OCI-LY3 (cell line): ENCODE data around the gene ZDHHC14.

Experiments
- EZH2phosphoT487 ChIP-seq: fragments of 200-600 bp; shearing (Covaris generic); IDR thresholded peaks from 2 replicates; pipeline ENCODE4 v1.6.1; 2018; ENCODE audit warnings: antibody characterized with exemption, mixed run types, low read depth
- TF ChIP-seq, protein P1 (sequence below): fragments of 200-600, 300-600 bp; sonication (generic); IDR thresholded peaks from 2 replicates; pipeline ENCODE4 v1.5.1; 2014; ENCODE audit warnings: antibody characterized with exemption, low read length, low read depth

DNA sequence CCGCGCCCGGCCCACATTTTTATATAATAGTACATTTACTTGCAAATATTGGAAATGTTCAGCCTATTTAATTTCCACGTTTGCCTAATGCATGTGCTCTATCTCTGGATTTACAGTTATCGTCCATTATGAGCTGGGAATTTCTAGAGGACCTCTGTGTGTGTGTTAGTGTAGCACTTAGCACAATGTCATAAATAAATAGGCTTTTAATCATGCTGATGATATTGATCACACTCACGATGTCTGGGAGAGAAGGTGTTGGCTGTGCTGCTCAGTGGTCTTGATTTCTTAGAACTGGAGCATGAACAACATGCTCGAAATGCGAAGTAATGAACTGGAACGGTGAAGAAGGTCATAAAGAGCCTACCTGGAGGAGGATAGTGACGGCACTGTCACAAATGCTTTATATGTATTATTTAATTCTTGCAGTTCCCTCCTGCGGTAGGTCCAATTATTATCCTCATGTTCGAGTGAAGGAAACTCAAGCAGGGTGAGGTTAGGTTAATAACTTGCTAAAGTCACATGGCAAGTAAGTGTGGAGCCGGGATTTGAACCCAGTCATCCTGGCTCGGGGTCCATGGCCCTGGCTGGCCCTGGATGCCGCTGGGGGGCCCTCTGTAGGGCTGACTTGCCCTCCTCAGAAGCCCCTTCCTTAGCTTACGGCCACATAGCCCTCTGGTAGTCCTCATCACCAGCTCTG is 130.8 kb downstream of the ZDHHC14 start:
- TF ChIP-seq, protein P1, sequence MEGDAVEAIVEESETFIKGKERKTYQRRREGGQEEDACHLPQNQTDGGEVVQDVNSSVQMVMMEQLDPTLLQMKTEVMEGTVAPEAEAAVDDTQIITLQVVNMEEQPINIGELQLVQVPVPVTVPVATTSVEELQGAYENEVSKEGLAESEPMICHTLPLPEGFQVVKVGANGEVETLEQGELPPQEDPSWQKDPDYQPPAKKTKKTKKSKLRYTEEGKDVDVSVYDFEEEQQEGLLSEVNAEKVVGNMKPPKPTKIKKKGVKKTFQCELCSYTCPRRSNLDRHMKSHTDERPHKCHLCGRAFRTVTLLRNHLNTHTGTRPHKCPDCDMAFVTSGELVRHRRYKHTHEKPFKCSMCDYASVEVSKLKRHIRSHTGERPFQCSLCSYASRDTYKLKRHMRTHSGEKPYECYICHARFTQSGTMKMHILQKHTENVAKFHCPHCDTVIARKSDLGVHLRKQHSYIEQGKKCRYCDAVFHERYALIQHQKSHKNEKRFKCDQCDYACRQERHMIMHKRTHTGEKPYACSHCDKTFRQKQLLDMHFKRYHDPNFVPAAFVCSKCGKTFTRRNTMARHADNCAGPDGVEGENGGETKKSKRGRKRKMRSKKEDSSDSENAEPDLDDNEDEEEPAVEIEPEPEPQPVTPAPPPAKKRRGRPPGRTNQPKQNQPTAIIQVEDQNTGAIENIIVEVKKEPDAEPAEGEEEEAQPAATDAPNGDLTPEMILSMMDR, result no peak
- TF ChIP-seq EZH2phosphoT487, result no peak
